SK-N-SH treated with all-trans-retinoic acid at 6 μM for 48 hours (cell line): ENCODE measurements around the gene HS3ST2.

Experiments used
- GLIS3 ChIP-seq: fragments of 250-450 bp; sonication (Bioruptor Pico); IDR thresholded peaks from 2 replicates; pipeline ENCODE4 v1.5.0; 2020; ENCODE audit warnings: mild to moderate bottlenecking, moderate library complexity
- ZFP3 ChIP-seq: fragments of 250-450 bp; sonication (Bioruptor Pico); IDR thresholded peaks from 2 replicates; pipeline ENCODE4 v1.5.0; 2020; ENCODE audit warnings: mild to moderate bottlenecking, moderate library complexity

DNA sequence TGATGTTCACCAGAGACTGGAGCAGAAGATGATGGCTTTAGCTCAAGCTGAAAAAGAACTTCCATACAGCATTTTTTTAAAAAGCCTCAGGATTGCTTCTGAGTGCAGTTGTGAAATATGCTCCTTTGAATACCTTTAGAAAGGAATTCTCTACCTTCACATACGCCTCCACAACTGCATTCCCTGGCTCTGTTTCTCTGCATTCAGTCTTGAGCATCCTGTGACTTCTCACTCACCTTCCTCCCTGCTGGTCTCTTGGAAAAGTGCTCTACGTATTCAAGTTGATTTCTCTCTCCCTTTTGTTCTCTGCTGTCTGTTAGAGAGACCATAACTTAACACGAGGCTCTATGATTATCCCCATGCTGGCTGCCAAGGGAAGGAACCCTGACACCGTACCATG lies 34.5 kb downstream of the HS3ST2 start:
- TF ChIP-seq ZFP3 (CRISPR knock-in tag) (no peak), GLIS3 (CRISPR knock-in tag) (no peak)
